Adrenal gland (tissue), 12 donors: ENCODE data around the gene SLFN5. TPM values are rescaled to one million over a fixed set of nuclear protein-coding genes. Genes with fewer than 3 reads are reported as not detected.
"Not testable (repeated sequence)": the region's sequence is repeated elsewhere in the genome, so short reads cannot be mapped to it uniquely, and the experiment has no call there.

Experiments
- DNase-seq, 7 donors: peaks; one replicate each; pipeline ENCODE4 v3.0.0-alpha.2; 2019 to 2020
- H3K27ac ChIP-seq, 5 donors: fragments of 200-600 bp; sonication (generic) in 4 of 5; 1 replicate in 3 of 5; 2 replicates in 2 of 5; pipeline versions ENCODE4 v1.5.1 to v1.8.0; 2016 to 2020; ENCODE audit warnings: mild to moderate bottlenecking in 1 of 5
- H3K27me3 ChIP-seq: fragments of 200-600 bp; 2 replicates; pipeline ENCODE4 v1.8.0; 2021
- H3K36me3 ChIP-seq, 2 donors: fragments of 200-600 bp; replicated peaks in 1 of 2; 1 replicate in 1 of 2; 2 replicates in 1 of 2; pipeline versions ENCODE4 v1.5.1 to v1.8.0; 2018 to 2022
- H3K4me1 ChIP-seq, 2 donors: fragments of 200-600 bp; replicated peaks in 1 of 2; 1 replicate in 1 of 2; 2 replicates in 1 of 2; pipeline versions ENCODE4 v1.5.1 to v1.8.0; 2018 to 2021
- H3K4me3 ChIP-seq, 4 donors: fragments of 200-600 bp; sonication (generic) in 3 of 4; one replicate each; pipeline ENCODE4 v1.5.1; 2016 to 2018
- H3K9me3 ChIP-seq, 3 donors: fragments of 200-600 bp; sonication (generic) in 1 of 3; replicated peaks in 1 of 3; 1 replicate in 2 of 3; 2 replicates in 1 of 3; pipeline versions ENCODE4 v1.5.1 to v1.8.0; 2016 to 2021
- POLR2A ChIP-seq, 2 donors: fragments of 450-650 bp; IDR thresholded peaks; one replicate each; pipeline ENCODE4 v1.6.1; 2017; ENCODE audit warnings: antibody characterized with exemption in 2 of 2, mild to moderate bottlenecking in 2 of 2, moderate library complexity in 1 of 2
- WGBS, 4 donors: extraction: QIAGEN DNeasy Blood & Tissue Kit in 2 of 4; methylation state at CpG; one replicate each; pipeline versions ENCODE4 v1.1.5 to v1.1.7; 2013 to 2017; 5-methylcytosine and 5-hydroxymethylcytosine counted together
- intact Hi-C, 2 donors: fragments of 100-400 bp; cut with DNase I; formaldehyde crosslinking; loops; one replicate each; pipeline versions ENCODE4 v1.14.1 to v1.15.0; 2022 to 2023
- polyA plus RNA-seq, 3 donors: library from polyadenylated mRNA; stranded (reverse); fragments of 200-250 nt in 2 of 3; fragments of 350-450 nt in 1 of 3; fragmentation: Illumina TruSeq in 1 of 3; extraction: RNeasy Lipid Tissue Mini Kit (QIAGEN cat#74804) in 1 of 3; gene quantifications; one replicate each; pipeline ENCODE4 v1.2.3, GENCODE V29; 2013 to 2014
- total RNA-seq, 9 donors: library from RNA; depleted of rRNA in 4 of 9; stranded (reverse); fragments of >200 nt in 4 of 9; fragments of 120-200 nt in 1 of 9; fragmentation: NEBNext Ultra II Directional in 1 of 9; extraction: Animal tissue kit (Norgen Biotek cat#: 25700) in 1 of 9; gene quantifications; one replicate each; pipeline versions ENCODE4 v1.1.0 to v1.2.4, GENCODE V29; 2013 to 2023
- TF ChIP-seq, protein P1 (sequence below), 6 experiments: fragments of 450-650 bp in 4 of 6; fragments of 200-600 bp in 2 of 6; sonication (generic) in 1 of 6; IDR thresholded peaks; 1 replicate in 5 of 6; 2 replicates in 1 of 6; pipeline versions ENCODE4 v1.5.1 to v1.8.0; 2016 to 2021; ENCODE audit warnings: antibody characterized with exemption in 6 of 6, mild to moderate bottlenecking in 2 of 6, moderate library complexity in 1 of 6
- donor health status: healthy with polysubstance abuse.
- donor health status: Bipolar disorder and iron deficiency.
- donor health status: DM: yes; HTN: yes; CAD: no.
- donor health status: DM: no; HTN: no; CAD: no.
- donor health status: DM: no; HTN: no; CAD: no.
- donor health status: DM: yes; HTN: yes; CAD: no.

Gene SLFN5
- total and polyA plus RNA-seq, 12 donors, result 3.2 to 57.8 (median 34.4) TPM

DNA sequence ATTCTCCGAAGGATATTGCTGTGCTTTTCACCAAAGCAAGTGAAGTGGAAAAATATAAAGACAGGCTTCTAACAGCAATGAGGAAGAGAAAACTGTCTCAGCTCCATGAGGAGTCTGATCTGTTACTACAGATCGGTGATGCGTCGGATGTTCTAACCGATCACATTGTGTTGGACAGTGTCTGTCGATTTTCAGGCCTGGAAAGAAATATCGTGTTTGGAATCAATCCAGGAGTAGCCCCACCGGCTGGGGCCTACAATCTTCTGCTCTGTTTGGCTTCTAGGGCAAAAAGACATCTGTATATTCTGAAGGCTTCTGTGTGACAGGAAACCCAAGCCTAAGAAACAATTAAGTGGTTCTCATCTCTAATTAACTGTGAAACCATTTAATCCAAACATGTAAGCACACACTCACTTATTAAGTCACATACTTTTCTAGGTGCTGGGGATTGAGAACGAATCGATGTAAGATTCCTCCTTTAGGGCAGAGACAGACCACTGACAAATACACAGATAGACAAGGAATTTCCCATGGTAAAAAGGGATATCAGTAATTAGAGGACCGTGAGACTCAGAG lies 22.8 kb downstream of the SLFN5 start:
- TF ChIP-seq, protein P1, sequence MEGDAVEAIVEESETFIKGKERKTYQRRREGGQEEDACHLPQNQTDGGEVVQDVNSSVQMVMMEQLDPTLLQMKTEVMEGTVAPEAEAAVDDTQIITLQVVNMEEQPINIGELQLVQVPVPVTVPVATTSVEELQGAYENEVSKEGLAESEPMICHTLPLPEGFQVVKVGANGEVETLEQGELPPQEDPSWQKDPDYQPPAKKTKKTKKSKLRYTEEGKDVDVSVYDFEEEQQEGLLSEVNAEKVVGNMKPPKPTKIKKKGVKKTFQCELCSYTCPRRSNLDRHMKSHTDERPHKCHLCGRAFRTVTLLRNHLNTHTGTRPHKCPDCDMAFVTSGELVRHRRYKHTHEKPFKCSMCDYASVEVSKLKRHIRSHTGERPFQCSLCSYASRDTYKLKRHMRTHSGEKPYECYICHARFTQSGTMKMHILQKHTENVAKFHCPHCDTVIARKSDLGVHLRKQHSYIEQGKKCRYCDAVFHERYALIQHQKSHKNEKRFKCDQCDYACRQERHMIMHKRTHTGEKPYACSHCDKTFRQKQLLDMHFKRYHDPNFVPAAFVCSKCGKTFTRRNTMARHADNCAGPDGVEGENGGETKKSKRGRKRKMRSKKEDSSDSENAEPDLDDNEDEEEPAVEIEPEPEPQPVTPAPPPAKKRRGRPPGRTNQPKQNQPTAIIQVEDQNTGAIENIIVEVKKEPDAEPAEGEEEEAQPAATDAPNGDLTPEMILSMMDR (IDR thresholded peaks at IDR 0.05), result no peak
- TF ChIP-seq POLR2A (IDR thresholded peaks at IDR 0.05), result no peak
- Histone ChIP-seq H3K4me3 (no peak overlapping the region), H3K4me1 (no peaks in the 10 kb centered on the region), H3K27me3 (no peaks in the 10 kb centered on the region), H3K9me3 (no peaks in the 10 kb centered on the region), H3K27ac (no peak overlapping the region), H3K36me3 (peaks cover 0 to 40% of the 10 kb centered on the region in 2 donors)
- intact Hi-C loops, result no loop called here
- no peak for DNase-seq
- 84 to 90% (median 88%) methylated on average over 11 of the region's 11 CpGs for WGBS, 4 donors

DNA sequence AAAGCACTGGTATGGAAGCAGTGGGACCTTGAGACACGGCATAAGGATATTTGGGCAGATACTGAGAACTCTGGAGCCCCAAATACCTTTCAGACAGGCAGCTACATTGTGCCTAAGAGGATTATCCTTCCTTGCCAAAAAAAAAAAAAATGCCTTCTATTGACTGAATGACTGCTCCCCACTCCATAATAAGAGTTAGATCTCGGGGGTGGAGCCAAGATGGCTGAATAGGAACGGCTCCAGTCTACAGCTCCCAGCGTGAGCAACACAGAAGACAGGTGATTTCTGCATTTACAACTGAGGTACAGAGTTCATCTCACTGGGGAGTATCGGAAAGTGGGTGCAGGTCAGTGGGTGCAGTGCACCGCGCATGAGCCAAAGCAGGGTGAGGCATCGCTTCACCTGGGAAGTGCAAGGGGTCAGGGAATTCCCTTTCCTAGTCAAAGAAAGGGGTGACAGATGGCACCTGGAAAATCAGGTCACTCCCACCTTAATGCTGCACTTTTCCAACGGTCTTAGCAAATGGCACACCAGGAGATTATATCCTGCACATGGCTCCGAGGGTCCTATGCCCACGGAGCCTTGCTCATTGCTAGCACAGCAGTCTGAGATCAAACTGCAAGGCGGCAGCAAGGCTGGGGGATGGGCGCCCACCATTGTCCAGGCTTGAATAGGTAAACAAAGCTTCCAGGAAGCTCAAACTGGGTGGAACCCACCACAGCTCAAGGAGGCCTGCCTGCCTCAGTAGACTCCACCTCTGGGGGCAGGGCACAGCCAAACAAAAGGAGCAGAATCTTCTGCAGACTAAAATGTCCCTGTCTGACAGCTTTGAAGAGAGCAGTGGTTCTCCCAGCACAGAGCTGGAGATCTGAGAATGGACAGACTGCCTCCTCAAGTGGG lies 31.5 kb downstream of the SLFN5 start:
- H3K4me1 ChIP-seq, H3K36me3 ChIP-seq, H3K4me3 ChIP-seq, H3K9me3 ChIP-seq, DNase-seq, H3K27ac ChIP-seq, H3K27me3 ChIP-seq, intact Hi-C loops: not testable (repeated sequence)
- 69 to 80% (median 78%) methylated on average over 10 to 13 of the region's 13 CpGs for WGBS, 4 donors

DNA sequence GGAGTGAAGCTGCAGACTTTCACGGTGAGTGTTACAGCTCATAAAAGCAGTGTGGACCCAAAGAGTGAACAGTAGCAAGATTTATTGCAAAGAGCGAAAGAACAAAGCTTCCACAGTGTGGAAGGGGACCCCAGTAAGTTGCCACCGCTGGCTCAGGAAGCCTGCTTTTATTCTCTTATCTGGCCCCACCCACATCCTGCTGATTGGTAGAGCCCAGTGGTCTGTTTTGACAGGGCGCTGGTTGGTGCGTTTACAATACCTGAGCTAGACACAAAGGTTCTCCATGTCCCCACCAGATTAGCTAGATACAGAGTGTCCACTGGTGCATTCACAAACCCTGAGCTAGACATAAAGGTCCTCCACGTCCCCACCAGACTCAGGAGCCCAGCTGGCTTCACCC lies 35.6 kb downstream of the SLFN5 start:
- DNase-seq, H3K9me3 ChIP-seq, H3K36me3 ChIP-seq, H3K4me1 ChIP-seq, H3K4me3 ChIP-seq, intact Hi-C loops, H3K27ac ChIP-seq, H3K27me3 ChIP-seq: not testable (repeated sequence)
- WGBS, 4 donors, result 79 to 85% (median 81%) methylated on average over 6 of the region's 6 CpGs

DNA sequence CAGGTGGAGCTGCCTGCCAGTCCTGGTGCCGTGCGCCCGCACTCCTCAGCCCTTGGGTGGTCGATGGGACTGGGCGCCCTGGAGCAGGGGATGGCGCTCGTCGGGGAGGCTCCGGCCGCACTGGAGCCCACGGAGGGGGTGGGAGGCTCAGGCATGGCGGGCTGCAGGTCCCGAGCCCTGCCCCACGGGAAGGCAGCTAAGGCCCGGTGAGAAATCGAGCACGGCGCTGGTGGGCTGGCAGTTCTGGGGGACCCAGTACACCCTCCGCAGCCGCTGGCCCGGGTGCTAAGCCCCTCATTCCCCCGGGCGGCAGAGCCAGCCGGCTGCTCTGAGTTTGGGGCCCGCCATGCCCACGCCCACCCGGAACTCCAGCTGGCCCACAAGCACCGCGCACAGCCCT lies 36.0 kb downstream of the SLFN5 start:
- H3K36me3 ChIP-seq, H3K9me3 ChIP-seq, H3K4me1 ChIP-seq, DNase-seq, H3K27me3 ChIP-seq, H3K27ac ChIP-seq, intact Hi-C loops, H3K4me3 ChIP-seq: not testable (repeated sequence)
- WGBS, 4 donors, result 80 to 98% (median 93%) methylated on average over 1 to 29 of the region's 29 CpGs

DNA sequence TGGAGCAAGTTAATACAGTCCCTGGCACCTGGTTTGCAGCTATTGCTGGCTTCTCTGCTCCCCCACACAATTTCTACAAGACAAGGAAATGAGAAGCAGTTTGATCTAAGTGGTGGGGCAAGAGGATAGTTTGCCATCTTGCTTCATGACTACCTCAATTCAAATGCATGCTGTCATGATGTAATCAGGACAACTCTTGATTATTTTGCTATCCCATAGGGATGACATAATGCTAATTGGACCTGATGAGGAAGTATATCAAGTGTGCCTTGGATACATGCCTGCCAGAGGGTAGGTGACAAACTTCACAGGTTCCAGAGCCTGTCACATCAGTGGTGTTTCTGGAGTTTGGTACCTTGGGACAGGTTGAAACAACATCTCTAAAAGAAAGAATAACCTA lies 40.9 kb downstream of the SLFN5 start:
- Histone ChIP-seq H3K9me3 (no peaks in the 10 kb centered on the region), H3K4me1 (no peaks in the 10 kb centered on the region), H3K27me3 (no peaks in the 10 kb centered on the region), H3K27ac (no peak overlapping the region), H3K4me3 (no peak overlapping the region), H3K36me3 (no peaks in the 10 kb centered on the region)
- no peak for DNase-seq
- intact Hi-C loops, result no loop called here
- TF ChIP-seq, protein P1 (IDR thresholded peaks at IDR 0.05), result no peak
- TF ChIP-seq POLR2A (IDR thresholded peaks at IDR 0.05), result no peak
